Amygdala (tissue), 56 donors: ENCODE results near the gene NLGN4X.
A peak's percentile ranks its signal among the peaks of the same experiment; 100 is the strongest.

Source experiments
- DNase-seq, 56 donors: peaks; one replicate each; lab custom pipeline; 2025; lab: John Stamatoyannopoulos, UW

NLGN4X gene

DNA sequence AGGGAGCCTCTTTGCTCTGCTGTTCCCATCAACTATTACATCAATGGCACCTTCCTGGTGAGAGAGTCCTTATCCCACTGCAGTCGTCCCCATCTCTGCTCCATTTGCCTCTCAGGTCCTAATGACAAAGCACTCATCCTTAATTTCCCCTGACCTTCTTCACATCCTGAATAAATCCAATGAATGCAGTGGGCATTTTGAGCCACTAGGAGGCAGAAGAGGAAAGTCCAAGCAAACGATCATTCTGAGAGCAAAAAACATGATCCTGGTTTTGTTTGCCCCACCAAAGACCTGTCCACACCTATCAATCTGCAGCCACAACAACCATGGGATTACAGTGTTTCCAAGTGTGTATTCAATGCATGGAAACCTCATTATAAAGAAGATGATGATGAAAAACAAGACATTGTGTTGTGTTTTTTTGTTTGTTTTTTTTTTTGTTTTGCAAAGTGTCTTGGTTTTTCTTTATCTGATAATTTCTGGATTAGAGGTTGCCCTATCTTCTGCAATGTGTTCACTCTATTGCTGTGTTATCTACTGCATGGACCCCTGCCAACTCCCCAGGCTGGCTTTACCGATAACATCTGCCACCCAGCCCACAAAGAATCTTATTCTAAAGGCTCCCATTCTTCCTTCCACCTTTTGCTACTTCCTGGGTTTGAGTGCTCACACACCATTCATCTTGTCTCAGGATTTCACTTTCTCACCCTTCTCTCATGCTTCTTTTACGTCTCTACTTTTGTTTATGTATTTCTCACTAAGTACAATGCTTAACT, 207.2 kb downstream of the NLGN4X start:
- peak in 18 of 56 donors; percentile 0 to 43 (median 4) for DNase-seq

DNA sequence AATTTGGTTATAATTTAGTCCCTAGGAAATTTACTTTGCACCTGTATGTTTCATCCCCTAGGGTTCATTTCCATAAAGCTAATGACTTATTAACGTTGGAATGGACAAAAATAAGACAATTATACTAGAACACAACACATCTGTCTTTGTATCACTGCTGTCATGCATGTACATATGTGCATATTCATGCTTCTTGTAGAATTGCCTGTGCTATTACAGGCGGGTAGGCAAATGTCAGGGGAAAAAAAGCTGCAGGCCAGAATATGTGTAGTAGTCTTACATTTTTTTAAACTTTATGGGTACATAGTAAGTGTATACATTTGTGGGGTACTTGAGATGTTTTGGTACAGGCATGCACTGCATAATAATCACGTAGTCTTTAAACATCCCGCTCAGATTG, 209.6 kb downstream of the NLGN4X start:
- no peak for DNase-seq

DNA sequence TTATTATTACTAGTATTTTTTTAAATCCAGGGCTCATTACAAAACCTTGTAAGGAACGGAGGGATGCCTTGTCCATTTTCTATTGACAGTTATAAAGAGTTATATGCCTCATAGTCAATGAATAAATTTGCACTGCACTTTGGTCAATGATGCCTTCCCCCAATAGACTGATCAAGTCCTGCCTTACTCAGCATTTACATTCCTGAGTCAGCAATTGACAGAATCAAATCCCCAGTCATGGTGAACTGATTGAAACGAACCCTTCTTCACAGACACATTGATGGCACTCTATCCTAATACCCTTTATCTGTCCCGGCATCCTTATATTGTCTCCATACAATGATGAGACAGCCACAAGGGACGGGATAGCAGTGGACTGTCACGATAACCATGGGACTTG, 213.2 kb downstream of the NLGN4X start:
- no peak for DNase-seq

DNA sequence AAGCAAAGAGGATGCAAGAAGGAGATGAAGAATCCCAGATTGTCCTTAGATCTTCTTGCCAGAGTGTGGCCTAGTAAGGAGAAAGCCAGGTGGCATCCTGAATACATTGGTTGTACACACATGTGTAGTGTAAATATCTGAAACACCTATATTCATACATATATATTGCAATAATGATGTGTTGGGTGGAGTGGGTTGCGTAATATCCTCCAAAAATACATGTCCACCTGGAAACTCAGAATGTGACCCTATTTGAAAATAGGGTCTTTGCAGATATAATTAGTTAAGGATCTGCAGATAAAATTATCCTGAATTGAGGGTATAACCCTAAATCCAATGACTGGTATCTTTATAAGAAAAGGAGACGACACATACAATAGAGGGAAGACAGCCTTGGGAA, 216.3 kb downstream of the NLGN4X start:
- DNase-seq = no peak

DNA sequence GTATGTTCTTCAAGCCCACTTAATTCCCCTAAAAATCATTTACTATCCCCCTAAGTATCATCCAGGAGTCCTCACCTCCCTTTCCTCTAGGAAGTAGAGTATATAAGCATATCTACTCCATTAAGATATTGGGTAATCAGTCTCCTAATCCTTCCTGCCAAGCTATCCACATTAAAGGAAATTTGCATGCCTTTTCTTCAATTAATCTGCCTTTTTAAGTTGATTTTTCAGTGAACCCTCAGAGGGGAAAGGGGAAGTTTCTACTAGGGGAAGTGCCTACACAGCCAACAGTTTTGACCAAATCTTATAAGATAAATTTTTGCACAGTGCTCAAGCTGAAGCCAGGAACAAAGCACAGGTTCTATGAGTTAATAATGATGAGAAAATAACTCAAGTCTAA, 222.8 kb downstream of the NLGN4X start:
- DNase-seq = no peak

DNA sequence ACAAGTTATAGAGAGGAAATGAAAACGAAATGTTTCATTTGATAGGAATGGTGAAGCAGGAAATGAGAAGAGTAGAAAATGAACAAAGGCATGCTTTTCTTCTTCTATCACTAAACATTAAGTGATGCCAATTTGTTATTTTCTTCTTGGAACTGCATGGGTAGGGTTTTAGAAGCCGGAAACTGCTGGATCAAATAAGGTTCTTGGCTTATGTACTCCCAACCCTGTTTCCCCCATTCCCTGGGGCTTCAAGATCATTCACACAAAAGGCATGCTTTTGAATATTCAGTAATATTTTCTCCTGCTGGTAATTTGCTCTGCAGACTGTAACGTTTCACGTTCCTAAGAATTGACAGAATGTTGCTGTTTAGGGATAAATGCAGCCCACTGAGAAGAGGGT, 224.1 kb downstream of the NLGN4X start:
- DNase-seq = no peak

DNA sequence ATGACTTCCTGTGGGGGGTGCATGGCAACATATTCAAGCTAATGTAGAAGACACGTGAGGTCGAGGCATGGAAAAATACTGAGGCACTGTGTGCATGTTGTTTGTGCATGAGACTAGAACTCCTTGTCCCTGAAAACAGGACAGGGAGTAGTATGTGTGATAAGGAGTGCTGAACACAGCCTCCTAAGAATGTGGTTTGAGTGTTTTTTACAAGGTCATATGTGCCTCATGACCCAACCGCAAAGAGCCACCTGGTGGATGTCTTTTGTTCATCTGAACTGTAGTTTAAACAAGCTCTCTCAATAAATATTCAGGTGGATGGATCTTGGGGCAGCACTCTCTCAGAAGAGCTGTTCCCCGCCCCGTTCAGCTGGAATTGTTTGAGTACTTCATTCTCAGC, 226.6 kb downstream of the NLGN4X start:
- DNase-seq = no peak

DNA sequence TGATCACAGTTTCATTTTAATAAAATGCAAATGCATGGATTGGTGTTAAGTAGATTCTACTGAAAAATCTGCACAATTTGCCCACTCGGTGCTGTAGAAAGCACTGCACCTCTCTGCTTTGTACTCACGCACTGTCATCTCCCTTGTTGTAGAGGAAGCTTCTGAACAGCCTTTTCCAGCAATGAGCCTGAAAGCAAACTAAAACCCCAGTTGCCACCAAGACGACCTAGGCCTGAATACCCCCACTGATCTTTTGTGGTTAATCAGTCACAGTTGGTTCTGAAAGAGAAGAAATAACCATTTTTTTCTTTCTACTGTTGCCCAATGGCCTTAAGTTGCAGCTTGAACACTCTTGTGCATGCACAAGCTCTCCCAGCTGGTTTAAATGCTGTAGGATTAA, 229.8 kb downstream of the NLGN4X start:
- DNase-seq = no peak

DNA sequence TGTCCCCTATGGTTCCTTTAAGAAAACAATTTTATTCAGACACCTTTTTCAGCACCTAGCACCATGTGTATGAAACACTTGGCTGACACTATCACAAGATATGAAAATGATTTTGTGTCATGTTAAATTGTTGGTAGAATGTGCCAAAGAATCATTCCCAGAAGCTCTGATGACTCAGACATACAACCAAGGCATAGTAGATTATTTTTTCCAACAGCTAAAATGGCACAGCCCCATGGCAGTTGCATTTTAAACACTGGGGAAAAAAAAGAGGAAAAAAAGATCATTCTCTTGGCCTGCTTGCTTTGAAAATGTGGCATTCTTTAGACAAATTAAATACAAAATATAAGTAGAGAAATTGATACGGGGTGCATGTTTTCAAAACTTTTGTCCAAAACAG, 230.2 kb downstream of the NLGN4X start:
- no peak for DNase-seq

DNA sequence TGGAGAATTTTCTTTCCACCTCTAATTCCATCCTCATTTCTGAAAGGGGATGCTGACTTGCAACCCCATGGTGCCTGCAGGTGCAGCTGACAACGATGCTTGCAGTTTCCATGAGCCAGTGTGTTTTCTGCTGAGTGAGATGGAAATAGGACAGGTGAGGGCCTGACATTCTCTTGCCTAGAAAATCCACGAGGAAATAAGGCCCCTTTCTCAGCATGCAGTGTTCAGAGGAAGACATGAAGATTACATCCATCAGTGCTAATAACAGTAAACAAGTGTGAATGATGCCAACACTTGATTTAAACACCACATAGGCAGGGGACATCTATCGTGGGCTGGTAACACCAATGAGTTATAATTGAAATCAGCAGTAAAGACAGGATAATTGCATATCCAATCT, 237.3 kb downstream of the NLGN4X start:
- DNase-seq = no peak

DNA sequence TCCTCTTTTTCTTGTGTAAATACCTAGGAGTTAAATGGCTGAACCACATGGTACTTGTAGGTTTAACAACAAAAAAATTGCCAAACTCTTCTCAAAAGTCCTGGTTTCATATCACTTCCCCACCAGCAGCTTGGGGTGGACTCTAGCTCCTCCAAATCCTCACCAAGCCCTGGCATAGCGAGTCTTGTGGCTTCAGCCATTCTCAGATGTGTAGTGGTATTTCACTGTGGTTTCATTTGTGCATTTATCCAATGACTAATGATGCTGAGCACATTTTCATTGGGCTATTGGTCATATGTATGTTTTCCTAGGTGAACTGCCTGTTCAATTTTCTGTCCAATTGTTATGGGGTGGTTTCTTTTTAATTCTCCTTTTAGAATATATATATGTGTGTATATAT, 249.3 kb downstream of the NLGN4X start:
- DNase-seq = no peak

DNA sequence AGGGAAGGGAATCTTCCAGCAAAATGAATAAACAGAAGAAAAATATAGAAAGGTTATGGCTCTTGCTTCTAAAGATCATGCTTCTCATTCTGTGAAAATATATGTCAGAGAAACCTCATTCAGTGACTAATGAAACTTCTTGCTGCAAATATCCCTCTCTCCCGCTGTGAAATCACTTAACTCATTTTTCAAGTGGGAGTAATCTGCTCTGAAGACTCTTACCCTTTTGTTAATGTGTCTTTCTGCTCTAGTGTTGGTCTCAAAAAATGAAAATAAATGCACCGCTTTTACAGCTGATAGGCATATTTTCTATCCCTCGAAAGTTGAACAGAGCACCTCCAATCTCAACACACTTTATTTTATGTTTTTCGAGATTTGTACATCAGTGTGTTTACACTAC, 252.3 kb downstream of the NLGN4X start:
- DNase-seq = no peak

DNA sequence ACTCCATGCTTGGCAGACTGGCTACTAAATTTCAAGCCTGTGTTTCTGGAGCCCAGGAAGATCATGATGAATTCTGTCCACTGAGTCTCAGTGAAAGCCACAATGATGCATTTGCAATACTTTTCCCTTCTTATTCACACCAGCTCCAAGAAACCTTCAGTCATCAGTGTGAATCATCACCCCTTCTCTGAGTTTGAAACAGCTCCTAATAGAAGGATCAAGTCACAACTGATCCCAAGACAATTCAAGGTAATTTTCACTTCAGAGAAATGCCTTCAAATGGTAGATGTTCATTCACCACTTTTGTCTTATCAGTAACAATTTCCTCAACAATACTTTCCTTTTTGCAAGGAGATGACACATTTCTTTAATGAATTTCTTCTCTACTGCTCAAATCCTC, 257.4 kb downstream of the NLGN4X start:
- DNase-seq = no peak

DNA sequence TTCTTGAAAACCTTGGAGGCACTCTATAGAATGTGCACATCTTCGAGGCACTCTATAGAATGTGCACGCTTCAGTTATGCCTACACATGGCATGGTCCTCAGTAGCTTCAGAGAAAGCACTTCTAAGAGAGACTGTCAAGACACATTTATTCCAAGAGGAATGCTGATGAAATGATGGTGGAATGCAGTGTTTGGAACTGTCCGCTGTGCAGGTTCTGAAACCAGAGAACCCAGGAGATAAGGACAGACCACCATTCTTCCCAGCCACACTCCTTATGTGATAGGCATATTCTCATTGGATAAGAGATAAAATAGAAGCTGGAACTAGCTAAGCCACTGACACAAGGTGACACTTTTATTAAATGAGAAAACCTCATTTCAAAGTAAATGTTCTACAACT, 263.3 kb downstream of the NLGN4X start:
- DNase-seq = no peak

DNA sequence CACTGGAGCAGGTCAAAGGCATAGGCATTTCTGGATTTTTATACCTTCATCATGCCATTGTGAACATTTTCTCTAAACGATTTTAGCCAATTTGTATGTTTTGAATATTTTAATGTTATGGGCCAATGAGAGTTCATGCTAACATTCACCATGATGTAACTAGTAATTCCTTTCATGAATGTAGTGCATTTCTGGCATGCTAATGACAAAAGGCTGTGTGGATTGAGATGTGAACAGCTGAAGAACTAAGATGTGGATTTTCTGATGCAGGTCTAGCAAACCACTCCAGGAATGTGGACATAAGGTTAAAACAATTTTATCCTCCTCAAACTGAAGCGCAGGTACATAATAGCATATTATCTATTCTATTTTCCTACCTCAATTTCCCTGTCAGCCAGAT, 269.4 kb downstream of the NLGN4X start:
- DNase-seq = no peak

DNA sequence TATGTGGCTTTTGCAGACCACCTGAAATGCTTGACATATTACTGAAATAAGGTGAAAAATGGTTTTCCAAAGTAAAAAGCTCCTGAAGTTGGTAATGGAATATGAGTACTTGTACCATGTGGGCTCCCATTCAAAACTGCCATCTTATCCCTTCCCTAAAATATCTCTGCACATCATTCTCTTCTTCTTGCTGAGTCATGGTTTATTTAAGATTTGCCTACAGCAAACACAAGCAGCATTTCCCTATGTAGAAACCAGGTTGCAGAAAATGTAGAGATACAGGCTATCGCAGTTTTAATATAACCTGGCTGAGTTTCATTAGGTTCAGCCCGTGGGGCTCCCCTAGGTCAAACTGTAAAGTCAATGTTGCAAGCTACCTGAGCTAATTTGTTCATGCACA, 270.1 kb downstream of the NLGN4X start:
- no peak for DNase-seq

DNA sequence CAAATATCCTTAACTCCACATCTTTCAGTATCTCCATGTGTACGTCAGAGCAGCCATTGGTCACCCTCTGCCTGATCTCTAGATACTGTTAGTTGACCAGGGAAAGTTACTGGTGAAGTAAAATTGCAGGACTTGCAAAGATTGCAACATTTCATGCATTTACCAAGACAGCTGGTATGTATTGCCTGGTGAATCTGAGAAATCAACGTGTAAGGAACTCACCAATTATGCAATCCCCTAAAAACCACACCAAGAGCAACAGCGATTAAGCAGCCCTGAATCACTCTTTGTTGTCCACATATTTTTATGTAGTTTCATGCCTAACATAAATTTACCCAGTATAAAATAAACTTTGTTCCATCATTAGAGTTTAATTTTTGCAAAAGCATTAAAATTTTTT, 271.2 kb downstream of the NLGN4X start:
- no peak for DNase-seq

DNA sequence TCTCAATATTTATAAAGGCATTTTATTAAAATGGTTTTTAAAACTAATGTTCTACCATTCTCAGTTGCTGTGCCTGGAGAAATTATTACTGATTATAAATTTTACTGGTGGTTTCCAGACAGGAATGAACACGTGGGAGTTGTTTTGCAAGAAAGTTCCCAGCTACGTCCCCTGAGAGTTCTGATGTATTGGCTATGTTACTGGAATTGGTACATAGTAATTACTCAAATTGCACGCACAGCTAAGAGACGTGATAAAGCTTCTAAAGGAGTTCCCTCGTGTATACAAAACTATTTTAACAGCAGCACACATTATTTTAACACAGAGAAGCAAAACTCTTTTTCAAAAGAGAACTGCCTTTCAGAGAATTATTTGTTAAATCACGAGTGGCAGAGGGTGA, 292.2 kb downstream of the NLGN4X start:
- DNase-seq = no peak

DNA sequence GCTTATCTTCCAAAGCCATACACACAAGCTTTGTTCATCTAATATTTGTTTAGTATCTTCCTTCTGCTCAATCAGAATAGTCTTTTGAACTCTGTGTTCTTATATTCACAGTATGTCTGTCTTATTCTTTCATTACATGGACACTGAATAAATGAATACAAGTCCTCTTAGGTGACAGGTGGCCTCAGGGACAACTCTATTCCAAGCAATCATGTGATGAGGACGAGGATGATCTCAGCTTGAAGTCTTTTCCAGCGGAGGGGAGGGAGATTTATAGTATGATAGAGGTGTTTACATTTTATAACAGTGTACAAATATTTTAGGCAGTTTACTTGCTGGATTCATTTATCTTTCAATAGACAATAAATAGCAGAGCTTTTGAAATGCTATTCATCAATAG, 300.4 kb downstream of the NLGN4X start:
- no peak for DNase-seq

DNA sequence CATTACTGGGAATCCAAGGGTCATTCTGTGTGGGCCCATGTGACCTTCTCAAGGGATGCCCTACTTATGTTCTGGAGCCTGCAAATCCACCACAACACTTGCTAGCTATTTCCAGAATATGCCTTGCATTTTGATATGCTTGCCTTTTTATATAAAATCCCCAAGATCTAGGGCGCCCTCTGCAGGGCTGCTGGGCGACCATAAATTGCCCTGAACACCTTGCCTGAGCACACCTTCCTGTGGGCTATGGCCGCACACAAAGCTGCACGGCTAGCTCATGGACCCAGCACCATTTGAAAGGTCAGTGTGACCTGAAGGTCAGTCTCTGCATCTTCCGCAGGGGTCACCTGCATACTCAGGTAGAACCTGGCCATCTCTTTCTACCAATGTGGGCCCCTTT, 311.7 kb downstream of the NLGN4X start:
- no peak for DNase-seq

DNA sequence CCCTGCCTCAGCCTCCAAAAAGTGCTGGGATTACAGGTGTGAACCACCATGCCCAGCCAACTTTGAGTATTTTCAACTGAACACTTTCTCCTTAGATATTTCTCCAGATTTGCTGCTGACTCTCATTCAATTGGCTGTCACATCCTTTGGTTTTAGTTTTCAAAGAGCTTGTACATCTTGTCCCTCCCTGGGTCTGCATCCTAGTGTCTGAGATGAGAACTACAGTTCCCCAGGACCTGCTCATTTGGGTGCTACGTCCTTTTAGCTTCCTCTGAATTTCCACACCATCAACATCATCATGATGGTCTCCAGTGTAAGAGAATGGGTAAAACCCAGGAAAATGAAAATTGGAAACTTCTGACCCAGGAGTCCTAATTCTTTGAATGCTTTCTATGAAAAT, 312.9 kb downstream of the NLGN4X start:
- no peak for DNase-seq

DNA sequence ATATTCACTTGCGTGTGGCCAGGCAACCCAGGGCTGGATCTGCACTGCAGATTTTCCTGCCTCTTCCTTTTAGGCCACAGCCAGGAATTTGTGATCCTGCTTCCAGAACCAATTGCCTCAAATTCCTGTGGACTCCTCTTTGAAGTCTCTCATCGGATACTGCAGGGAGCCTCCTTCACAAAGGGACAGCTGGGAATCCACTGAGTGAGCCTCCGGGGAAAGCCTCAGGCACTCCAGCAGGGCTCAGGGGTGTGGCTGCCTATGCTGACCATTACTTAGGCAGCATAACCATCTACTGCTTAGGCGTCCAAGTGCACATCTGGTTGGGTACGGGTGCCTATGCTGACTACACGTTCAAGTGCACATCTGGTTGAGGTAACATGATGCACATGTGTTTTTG, 321.5 kb downstream of the NLGN4X start:
- DNase-seq = no peak

DNA sequence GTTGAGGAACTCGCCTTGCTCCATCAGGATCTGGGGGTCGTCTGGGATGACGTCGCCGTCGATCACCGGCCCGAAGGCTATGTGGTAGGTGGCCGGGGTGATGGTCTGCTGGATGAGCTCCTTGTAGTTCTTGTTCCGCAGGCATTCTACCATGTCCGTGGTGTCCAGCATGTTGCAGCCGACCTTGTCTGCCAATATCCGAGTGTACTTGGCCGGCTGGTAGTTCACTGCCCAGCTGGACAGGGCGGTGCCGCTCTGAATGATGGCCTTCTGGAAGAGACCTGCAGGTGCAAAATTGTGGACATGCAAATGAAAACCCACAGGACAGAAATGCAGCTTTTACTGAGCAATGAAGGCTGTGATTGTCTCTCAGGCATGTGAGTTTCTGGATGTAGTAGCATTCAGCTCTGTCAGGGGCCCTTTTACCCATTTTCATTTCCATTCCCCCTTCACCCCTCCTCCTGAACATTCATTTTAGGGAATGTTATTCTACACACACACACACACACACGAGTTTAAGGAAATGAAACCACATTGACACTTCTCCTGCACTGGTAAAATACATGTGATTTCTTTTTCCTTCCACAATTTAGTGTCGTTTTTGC, 325.0 kb downstream of the NLGN4X start:
- peak in 21 of 56 donors; percentile 0 to 39 (median 4) for DNase-seq
